VCaP (cell line): ENCODE results near the gene ACIN1.

Experiments used
- H3K27ac ChIP-seq: fragments of 450-650 bp; 2 replicates; pipeline ENCODE4 v1.5.1; 2017
- CTCF ChIP-seq: fragments of 450-650 bp; conservative IDR thresholded peaks from 2 replicates; pipeline ENCODE4 v1.5.1; 2017; ENCODE audit warnings: mild to moderate bottlenecking, moderate library complexity

Gene ACIN1

GRCh38 chr14:23028799-23029198 lies 66.1 kb downstream of the ACIN1 start:
- no peak overlapping the region for H3K27ac ChIP-seq
- no peak for TF ChIP-seq CTCF

GRCh38 chr14:23025151-23025814 lies 69.7 kb downstream of the ACIN1 start:
- no peak for TF ChIP-seq CTCF
- H3K27ac ChIP-seq: no peak overlapping the region

- H3K27ac ChIP-seq: no peak overlapping the region
Observed at GRCh38 chr14:23024612-23025075, 70.3 kb downstream of the ACIN1 start.

GRCh38 chr14:23023795-23024152 lies 71.2 kb downstream of the ACIN1 start:
- no peak for TF ChIP-seq CTCF
- no peak overlapping the region for H3K27ac ChIP-seq

More at GRCh38 chr14:23024612-23025075, 70.3 kb downstream of the ACIN1 start:
- TF ChIP-seq CTCF: no peak

GRCh38 chr14:23023022-23023794 lies 71.7 kb downstream of the ACIN1 start:
- no peak overlapping the region for H3K27ac ChIP-seq
- no peak for TF ChIP-seq CTCF

- no peak overlapping the region for H3K27ac ChIP-seq
- TF ChIP-seq CTCF: no peak
Observed at GRCh38 chr14:23021889-23022442, 73.0 kb downstream of the ACIN1 start.

- no peak overlapping the region for H3K27ac ChIP-seq
- TF ChIP-seq CTCF: no peak
Observed at GRCh38 chr14:23021434-23021833, 73.5 kb downstream of the ACIN1 start.
